Keratinocyte (primary cell): Measurements from ENCODE around the gene TSPAN18. TPM values are rescaled to one million over a fixed set of nuclear protein-coding genes. Genes with fewer than 3 reads are reported as not detected.

Source experiments
- DNase-seq: peaks from one replicate; pipeline ENCODE4 v3.0.0-alpha.2; 2011; ENCODE audit warnings: low read depth, missing footprints, low spot score
- FAIRE-seq: peaks from 2 replicates; lab custom pipeline; 2011; peaks lifted over from hg19 to GRCh38; lab: Jason Lieb, UNC
- H2AFZ ChIP-seq: 2 replicates; pipeline ENCODE4 v1.6.0; 2012; ENCODE audit warnings: low read length, control low read depth, inconsistent platforms; ENCODE audit not compliant: control insufficient read depth
- H3K27ac ChIP-seq: 2 replicates; pipeline ENCODE4 v1.5.1; 2011; ENCODE audit warnings: low read length; ENCODE audit not compliant: control insufficient read depth, insufficient read depth
- H3K27me3 ChIP-seq: 3 replicates; pipeline ENCODE4 v1.6.0; 2011; ENCODE audit warnings: low read length; ENCODE audit not compliant: control insufficient read depth, insufficient read depth; ENCODE audit errors: extremely low read depth
- H3K36me3 ChIP-seq, 2 experiments: 2 replicates in 1 of 2; 3 replicates in 1 of 2; pipeline ENCODE4 v1.5.1; 2011; ENCODE audit warnings: low read length in 2 of 2, mild to moderate bottlenecking in 1 of 2; ENCODE audit not compliant: control insufficient read depth in 2 of 2, insufficient read depth in 2 of 2; ENCODE audit errors: extremely low read depth in 1 of 2
- H3K4me1 ChIP-seq: 3 replicates; pipeline ENCODE4 v1.5.1; 2011; ENCODE audit warnings: low read length; ENCODE audit not compliant: control insufficient read depth, insufficient read depth; ENCODE audit errors: extremely low read depth
- H3K4me2 ChIP-seq: 3 replicates; pipeline ENCODE4 v1.6.0; 2011; ENCODE audit warnings: low read depth, low read length; ENCODE audit not compliant: control insufficient read depth, insufficient read depth; ENCODE audit errors: extremely low read depth
- H3K4me3 ChIP-seq, 3 experiments: fragments of 200-600 bp in 1 of 3; sonication (generic) in 1 of 3; 2 replicates in 2 of 3; 3 replicates in 1 of 3; pipeline ENCODE4 v1.5.1; 2011 to 2016; ENCODE audit warnings: low read length in 3 of 3, mild to moderate bottlenecking in 3 of 3, control low read depth in 2 of 3, inconsistent platforms in 1 of 3, low read depth in 1 of 3, mixed read lengths in 1 of 3, mixed run types in 1 of 3, moderate library complexity in 1 of 3; ENCODE audit not compliant: control insufficient read depth in 2 of 3, insufficient read depth in 2 of 3; ENCODE audit errors: extremely low read depth in 1 of 3
- H3K79me2 ChIP-seq: 2 replicates; pipeline ENCODE4 v1.6.0; 2012; ENCODE audit warnings: low read length; ENCODE audit not compliant: control insufficient read depth, insufficient read depth
- H3K9ac ChIP-seq: 3 replicates; pipeline ENCODE4 v1.6.0; 2011; ENCODE audit warnings: low read length; ENCODE audit not compliant: control insufficient read depth, insufficient read depth; ENCODE audit errors: extremely low read depth
- H3K9me1 ChIP-seq: 3 replicates; pipeline ENCODE4 v1.6.0; 2011; ENCODE audit warnings: low read length; ENCODE audit not compliant: control insufficient read depth, insufficient read depth; ENCODE audit errors: extremely low read depth
- H3K9me3 ChIP-seq: 2 replicates; pipeline ENCODE4 v1.5.1; 2012; ENCODE audit warnings: low read depth, low read length; ENCODE audit not compliant: control insufficient read depth
- H4K20me1 ChIP-seq: 3 replicates; pipeline ENCODE4 v1.6.0; 2011; ENCODE audit warnings: low read length; ENCODE audit not compliant: control insufficient read depth, insufficient read depth; ENCODE audit errors: extremely low read depth
- EZH2 ChIP-seq: IDR thresholded peaks from one replicate; pipeline ENCODE4 v1.6.1; 2012; ENCODE audit warnings: inconsistent platforms, mild to moderate bottlenecking, low read length, moderate library complexity
- dilution Hi-C: fragments of 300-500 bp; cut with MboI; formaldehyde crosslinking; loops from one replicate; pipeline ENCODE4 v1.7.0; 2020; ENCODE audit warnings: low sequenced_read_pairs; ENCODE audit not compliant: extremely low pct_ligation_motif_present
- polyA plus RNA-seq, 5 experiments: library from polyadenylated mRNA; depleted of rRNA in 3 of 5; stranded (reverse) in 3 of 5; stranded (forward) in 1 of 5; unstranded in 1 of 5; fragments of >200 nt; gene quantifications; 1 replicate in 1 of 5; 2 replicates in 3 of 5; 3 replicates in 1 of 5; pipeline versions ENCODE4 v1.2.1 to v1.2.3, GENCODE V29; 2011 to 2012; ENCODE audit warnings: missing spikeins in 2 of 5, low read depth in 1 of 5, low replicate concordance in 1 of 5
- TF ChIP-seq, protein P1 (sequence below), 3 experiments: IDR thresholded peaks in 1 of 3; conservative IDR thresholded peaks in 1 of 3; optimal IDR thresholded peaks in 1 of 3; 2 replicates in 2 of 3; 3 replicates in 1 of 3; pipeline versions ENCODE3 to v1.5.1; 2011; ENCODE audit warnings: low read length in 3 of 3, mild to moderate bottlenecking in 3 of 3, moderate library complexity in 2 of 3, control low read depth in 1 of 3, inconsistent platforms in 1 of 3; ENCODE audit not compliant: insufficient read depth in 2 of 3; ENCODE audit errors: extremely low read depth in 1 of 3

The TSPAN18 gene
- polyA plus RNA-seq, 1 donor (not counting 4 experiments of a cell fraction or from before 2014, with no cell fraction given), result not detected

- DNase-seq (no peak), FAIRE-seq (no peak)
Observed at GRCh38 chr11:44914105-44914504, 187.3 kb downstream of the TSPAN18 start.

GRCh38 chr11:44915004-44915403, 188.2 kb downstream of the TSPAN18 start:
- H3K9ac ChIP-seq, result no peak overlapping the region
- no peak for DNase-seq
- H2AFZ ChIP-seq, result no peak overlapping the region
- H3K9me1 ChIP-seq, result no peaks in the 10 kb centered on the region
- no peaks in the 10 kb centered on the region for H3K79me2 ChIP-seq
- H4K20me1 ChIP-seq, result no peaks in the 10 kb centered on the region
- H3K27ac ChIP-seq, result no peak overlapping the region
- FAIRE-seq, result no peak
- no peaks in the 10 kb centered on the region for H3K4me1 ChIP-seq
- TF ChIP-seq, protein P1, sequence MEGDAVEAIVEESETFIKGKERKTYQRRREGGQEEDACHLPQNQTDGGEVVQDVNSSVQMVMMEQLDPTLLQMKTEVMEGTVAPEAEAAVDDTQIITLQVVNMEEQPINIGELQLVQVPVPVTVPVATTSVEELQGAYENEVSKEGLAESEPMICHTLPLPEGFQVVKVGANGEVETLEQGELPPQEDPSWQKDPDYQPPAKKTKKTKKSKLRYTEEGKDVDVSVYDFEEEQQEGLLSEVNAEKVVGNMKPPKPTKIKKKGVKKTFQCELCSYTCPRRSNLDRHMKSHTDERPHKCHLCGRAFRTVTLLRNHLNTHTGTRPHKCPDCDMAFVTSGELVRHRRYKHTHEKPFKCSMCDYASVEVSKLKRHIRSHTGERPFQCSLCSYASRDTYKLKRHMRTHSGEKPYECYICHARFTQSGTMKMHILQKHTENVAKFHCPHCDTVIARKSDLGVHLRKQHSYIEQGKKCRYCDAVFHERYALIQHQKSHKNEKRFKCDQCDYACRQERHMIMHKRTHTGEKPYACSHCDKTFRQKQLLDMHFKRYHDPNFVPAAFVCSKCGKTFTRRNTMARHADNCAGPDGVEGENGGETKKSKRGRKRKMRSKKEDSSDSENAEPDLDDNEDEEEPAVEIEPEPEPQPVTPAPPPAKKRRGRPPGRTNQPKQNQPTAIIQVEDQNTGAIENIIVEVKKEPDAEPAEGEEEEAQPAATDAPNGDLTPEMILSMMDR (optimal IDR thresholded peaks at IDR 0.05 in 1 of 3, IDR thresholded peaks at IDR 0.05 in 1 of 3, conservative IDR thresholded peaks at IDR 0.05 in 1 of 3; ENCODE audit: extremely low read depth in 1 of 3, insufficient read depth in 2 of 3, low read length in 3 of 3), result no peak
- TF ChIP-seq EZH2, result no peak
- dilution Hi-C loops, result no loop called here
- no peak overlapping the region for H3K4me3 ChIP-seq
- no peaks in the 10 kb centered on the region for H3K9me3 ChIP-seq
- H3K27me3 ChIP-seq, result peaks cover 16% of the 10 kb centered on the region
- no peaks in the 10 kb centered on the region for H3K36me3 ChIP-seq
- H3K4me2 ChIP-seq, result no peak overlapping the region

More at GRCh38 chr11:44914105-44914504, 187.3 kb downstream of the TSPAN18 start:
- Histone ChIP-seq H3K9me3 (no peaks in the 10 kb centered on the region), H3K4me3 (no peak overlapping the region), H3K9ac (no peak overlapping the region), H3K79me2 (no peaks in the 10 kb centered on the region), H3K9me1 (no peaks in the 10 kb centered on the region), H2AFZ (no peak overlapping the region), H3K27me3 (peaks cover 12% of the 10 kb centered on the region), H3K4me2 (no peak overlapping the region), H3K4me1 (no peaks in the 10 kb centered on the region), H3K27ac (no peak overlapping the region), H3K36me3 (no peaks in the 10 kb centered on the region), H4K20me1 (no peaks in the 10 kb centered on the region)
- dilution Hi-C loops, result no loop called here
- TF ChIP-seq EZH2, result no peak
- TF ChIP-seq, protein P1 (optimal IDR thresholded peaks at IDR 0.05 in 1 of 3, IDR thresholded peaks at IDR 0.05 in 1 of 3, conservative IDR thresholded peaks at IDR 0.05 in 1 of 3; ENCODE audit: extremely low read depth in 1 of 3, insufficient read depth in 2 of 3, low read length in 3 of 3), result no peak
